GM23338 (cell line): ENCODE data around the gene SMIM44. TPM values are rescaled to one million over a fixed set of nuclear protein-coding genes. Genes with fewer than 3 reads are reported as not detected.

Experiments
- ATAC-seq: fragments of 200-7000 bp; cut with Tn5 transposase; 3 replicates; pipeline ENCODE4 v1.9.1; 2020
- DNase-seq: peaks from one replicate; pipeline ENCODE4 v3.0.0-alpha.2; 2015; ENCODE audit warnings: low spot score
- H2AFZ ChIP-seq: fragments of 200-600 bp; sonication (generic); 2 replicates; pipeline ENCODE4 v1.8.0; 2016; ENCODE audit warnings: antibody characterized with exemption, mild to moderate bottlenecking, moderate library complexity
- H3F3A ChIP-seq: fragments of 200-600 bp; sonication (generic); replicated peaks from 2 replicates; pipeline ENCODE4 v1.8.0; 2017; ENCODE audit warnings: antibody characterized with exemption, mixed run types, low read depth
- H3K27ac ChIP-seq: fragments of 200-600 bp; sonication (generic); 2 replicates; pipeline ENCODE4 v1.6.1; 2016; ENCODE audit warnings: low read depth
- H3K27me3 ChIP-seq: fragments of 200-600 bp; sonication (generic); 2 replicates; pipeline ENCODE4 v1.8.0; 2016; ENCODE audit warnings: mild to moderate bottlenecking, mixed run types, moderate library complexity; ENCODE audit not compliant: insufficient read depth
- H3K36me3 ChIP-seq: fragments of 200-600 bp; sonication (generic); 2 replicates; pipeline ENCODE4 v1.8.0; 2016; ENCODE audit warnings: mild to moderate bottlenecking; ENCODE audit not compliant: insufficient read depth
- H3K4me1 ChIP-seq: fragments of 200-600 bp; sonication (generic); 2 replicates; pipeline ENCODE4 v1.8.0; 2016; ENCODE audit warnings: mild to moderate bottlenecking, moderate library complexity; ENCODE audit not compliant: insufficient read depth
- H3K4me2 ChIP-seq: fragments of 200-600 bp; sonication (generic); 2 replicates; pipeline ENCODE4 v1.7.1; 2017; ENCODE audit warnings: mixed run types
- H3K4me3 ChIP-seq: fragments of 200-600 bp; sonication (generic); 2 replicates; pipeline ENCODE4 v1.6.1; 2016; ENCODE audit warnings: mixed run types
- H3K79me2 ChIP-seq: fragments of 200-600 bp; sonication (generic); replicated peaks from 2 replicates; pipeline ENCODE4 v1.8.0; 2017; ENCODE audit warnings: mild to moderate bottlenecking; ENCODE audit not compliant: insufficient read depth
- H3K9me2 ChIP-seq: fragments of 200-600 bp; sonication (generic); 2 replicates; pipeline ENCODE4 v1.8.0; 2017; ENCODE audit not compliant: insufficient read depth
- H4K20me1 ChIP-seq: fragments of 200-600 bp; sonication (generic); replicated peaks from 2 replicates; pipeline ENCODE4 v1.8.0; 2017; ENCODE audit warnings: mild to moderate bottlenecking; ENCODE audit not compliant: insufficient read depth
- H3K27ac Mint-ChIP-seq: 2 replicates; pipeline ENCODE4 v1.8.0; 2020; ENCODE audit warnings: inconsistent platforms, mild to moderate bottlenecking, moderate library complexity, mixed read lengths
- H3K27me3 Mint-ChIP-seq: 3 replicates; pipeline ENCODE4 v1.8.0; 2022; ENCODE audit warnings: low read depth, mild to moderate bottlenecking, moderate library complexity, mixed read lengths, inconsistent platforms; ENCODE audit not compliant: insufficient read depth, poor library complexity
- H3K36me3 Mint-ChIP-seq: 3 replicates; pipeline ENCODE4 v1.8.0; 2021; ENCODE audit warnings: low read depth, mild to moderate bottlenecking, inconsistent platforms, moderate library complexity, mixed read lengths
- H3K4me1 Mint-ChIP-seq: 3 replicates; pipeline ENCODE4 v1.8.0; 2020; ENCODE audit warnings: mild to moderate bottlenecking, inconsistent platforms, mixed read lengths
- H3K4me3 Mint-ChIP-seq: 3 replicates; pipeline ENCODE4 v1.8.0; 2021; ENCODE audit warnings: moderate library complexity, mild to moderate bottlenecking, inconsistent platforms, mixed read lengths
- H3K9me3 Mint-ChIP-seq: 3 replicates; pipeline ENCODE4 v1.8.0; 2020; ENCODE audit warnings: moderate library complexity, mild to moderate bottlenecking, inconsistent platforms, mixed read lengths
- CREB1 ChIP-seq: fragments of 250-450 bp; sonication (Bioruptor Pico); IDR thresholded peaks from 2 replicates; pipeline ENCODE4 v1.5.0; 2020; ENCODE audit warnings: low read depth, mild to moderate bottlenecking, moderate library complexity
- EZH2 ChIP-seq: fragments of 200-600 bp; sonication (generic); IDR thresholded peaks from one replicate; pipeline ENCODE4 v1.8.0; 2017; ENCODE audit warnings: antibody characterized with exemption, mild to moderate bottlenecking, low read depth; ENCODE audit not compliant: unreplicated experiment
- EZH2phosphoT487 ChIP-seq: fragments of 200-600 bp; sonication (generic); IDR thresholded peaks from one replicate; pipeline ENCODE4 v1.8.1; 2018; ENCODE audit warnings: antibody characterized with exemption; ENCODE audit not compliant: unreplicated experiment
- JUNB ChIP-seq: IDR thresholded peaks from one replicate; pipeline ENCODE4 v1.6.1; 2016; ENCODE audit warnings: antibody characterized with exemption; ENCODE audit not compliant: unreplicated experiment
- NANOG ChIP-seq: IDR thresholded peaks from 2 replicates; pipeline ENCODE4 v1.6.1; 2016; ENCODE audit warnings: antibody characterized with exemption, borderline replicate concordance
- POLR2AphosphoS5 ChIP-seq: IDR thresholded peaks from 2 replicates; pipeline ENCODE4 v1.6.1; 2016; ENCODE audit warnings: antibody characterized with exemption, low read depth
- STAT1 ChIP-seq: IDR thresholded peaks from one replicate; pipeline ENCODE4 v1.6.1; 2016; ENCODE audit warnings: antibody characterized with exemption; ENCODE audit not compliant: unreplicated experiment
- ZNF114 ChIP-seq: fragments of 250-450 bp; sonication (Bioruptor Pico); IDR thresholded peaks from 2 replicates; pipeline ENCODE4 v1.5.0; 2020; ENCODE audit warnings: mild to moderate bottlenecking, moderate library complexity
- ZNF331 ChIP-seq: fragments of 250-450 bp; sonication (Bioruptor Pico); IDR thresholded peaks from 2 replicates; pipeline ENCODE4 v1.5.0; 2020; ENCODE audit warnings: low read depth, mild to moderate bottlenecking, moderate library complexity
- polyA plus RNA-seq: library from polyadenylated mRNA; unstranded; fragments of >200 nt; fragmentation: Nextera tagmentation; extraction: Ambion mirVana; gene quantifications from 2 replicates; pipeline ENCODE4 v1.2.1, GENCODE V29; 2016
- total RNA-seq: library from RNA; depleted of rRNA; stranded (reverse); fragments of >200 nt; shearing (Covaris generic); gene quantifications from 2 replicates; pipeline ENCODE4 v1.2.3, GENCODE V29; 2014
- TF ChIP-seq, protein P1 (sequence below), 2 experiments: fragments of 200-600 bp in 1 of 2; sonication (generic) in 1 of 2; conservative IDR thresholded peaks; 2 replicates each; pipeline versions ENCODE4 v1.5.1 to v1.6.1; 2016 to 2017; ENCODE audit warnings: antibody characterized with exemption in 2 of 2, low read depth in 2 of 2, mild to moderate bottlenecking in 2 of 2, moderate library complexity in 1 of 2
- TF ChIP-seq, protein P2 (sequence below): fragments of 250-450 bp; sonication (Bioruptor Pico); IDR thresholded peaks from 2 replicates; pipeline ENCODE4 v1.5.0; 2020; ENCODE audit warnings: mild to moderate bottlenecking, moderate library complexity
- TF ChIP-seq, protein P3 (sequence below): IDR thresholded peaks from 2 replicates; pipeline ENCODE4 v1.6.1; 2016; ENCODE audit warnings: antibody characterized with exemption
- TF ChIP-seq, protein P4 (sequence below): IDR thresholded peaks from one replicate; pipeline ENCODE4 v1.6.1; 2018; ENCODE audit warnings: antibody characterized with exemption; ENCODE audit not compliant: unreplicated experiment

The SMIM44 gene
- total and polyA plus RNA-seq, 2 experiments from 2014 or later, result not detected

DNA sequence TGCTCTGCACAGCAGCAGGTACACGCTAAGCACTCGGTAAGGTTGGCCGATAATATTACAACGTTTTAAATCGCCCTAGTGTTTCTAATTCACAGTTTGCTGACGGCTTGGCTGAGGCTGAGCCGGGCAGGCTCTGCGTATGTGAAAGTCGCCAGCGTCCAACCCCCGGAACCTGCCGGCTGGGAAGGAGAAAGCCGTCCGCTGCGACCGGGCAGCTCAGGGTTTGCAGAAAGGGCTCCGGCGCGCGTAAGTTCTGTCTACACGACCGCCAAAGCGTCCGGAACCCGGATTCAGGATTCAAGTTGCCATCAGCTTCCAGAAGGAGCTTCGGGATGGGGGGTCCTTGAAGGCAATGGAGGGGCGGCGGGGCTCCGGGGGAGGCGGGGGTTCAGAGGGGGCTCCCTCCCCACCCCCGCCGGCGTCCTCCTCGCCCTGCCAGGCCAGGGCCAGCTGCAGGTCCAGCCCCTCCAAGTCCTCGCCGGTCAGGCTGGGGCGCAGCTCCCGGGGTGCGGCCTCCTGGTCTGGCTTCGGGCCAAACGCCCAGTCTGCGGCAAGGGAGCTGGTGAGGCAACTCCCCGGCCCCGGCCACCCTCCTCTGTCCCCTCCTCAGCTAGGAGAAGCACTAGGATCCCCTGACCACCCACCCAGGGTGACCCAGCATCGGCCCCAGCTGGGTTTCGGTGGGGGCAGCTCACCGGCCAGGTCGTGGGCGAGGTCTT, 575 bp downstream of the SMIM44 start:
- Histone ChIP-seq H3K27ac (no peak overlapping the region), H3K27me3 (no peaks in the 10 kb centered on the region), H3K79me2 (no peaks in the 10 kb centered on the region), H3K4me2 (no peak overlapping the region), H3K4me1 (peaks cover 11% of the 10 kb centered on the region; the same call in 1 of the 2 replicates), H3K36me3 (no peaks in the 10 kb centered on the region), H3K9me2 (no peaks in the 10 kb centered on the region), H4K20me1 (0 out of 2 replicates have a peak, but pooled peaks cover 3% of the 10 kb centered on the region), H3F3A (0 out of 2 replicates have a peak, but pooled peaks cover 4% of the 10 kb centered on the region), H2AFZ (no peak overlapping the region), H3K4me3 (no peak overlapping the region)
- ATAC-seq, result no peak
- TF ChIP-seq JUNB (no peak), ZNF114 (CRISPR knock-in tag) (no peak), EZH2phosphoT487 (no peak), POLR2AphosphoS5 (no peak), STAT1 (no peak), NANOG (no peak), ZNF331 (CRISPR knock-in tag) (no peak), EZH2 (no peak), CREB1 (no peak)
- TF ChIP-seq, protein P1, sequence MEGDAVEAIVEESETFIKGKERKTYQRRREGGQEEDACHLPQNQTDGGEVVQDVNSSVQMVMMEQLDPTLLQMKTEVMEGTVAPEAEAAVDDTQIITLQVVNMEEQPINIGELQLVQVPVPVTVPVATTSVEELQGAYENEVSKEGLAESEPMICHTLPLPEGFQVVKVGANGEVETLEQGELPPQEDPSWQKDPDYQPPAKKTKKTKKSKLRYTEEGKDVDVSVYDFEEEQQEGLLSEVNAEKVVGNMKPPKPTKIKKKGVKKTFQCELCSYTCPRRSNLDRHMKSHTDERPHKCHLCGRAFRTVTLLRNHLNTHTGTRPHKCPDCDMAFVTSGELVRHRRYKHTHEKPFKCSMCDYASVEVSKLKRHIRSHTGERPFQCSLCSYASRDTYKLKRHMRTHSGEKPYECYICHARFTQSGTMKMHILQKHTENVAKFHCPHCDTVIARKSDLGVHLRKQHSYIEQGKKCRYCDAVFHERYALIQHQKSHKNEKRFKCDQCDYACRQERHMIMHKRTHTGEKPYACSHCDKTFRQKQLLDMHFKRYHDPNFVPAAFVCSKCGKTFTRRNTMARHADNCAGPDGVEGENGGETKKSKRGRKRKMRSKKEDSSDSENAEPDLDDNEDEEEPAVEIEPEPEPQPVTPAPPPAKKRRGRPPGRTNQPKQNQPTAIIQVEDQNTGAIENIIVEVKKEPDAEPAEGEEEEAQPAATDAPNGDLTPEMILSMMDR (conservative IDR thresholded peaks at IDR 0.05; ENCODE audit: low read depth in 2 of 2), result no peak
- TF ChIP-seq, protein P2, sequence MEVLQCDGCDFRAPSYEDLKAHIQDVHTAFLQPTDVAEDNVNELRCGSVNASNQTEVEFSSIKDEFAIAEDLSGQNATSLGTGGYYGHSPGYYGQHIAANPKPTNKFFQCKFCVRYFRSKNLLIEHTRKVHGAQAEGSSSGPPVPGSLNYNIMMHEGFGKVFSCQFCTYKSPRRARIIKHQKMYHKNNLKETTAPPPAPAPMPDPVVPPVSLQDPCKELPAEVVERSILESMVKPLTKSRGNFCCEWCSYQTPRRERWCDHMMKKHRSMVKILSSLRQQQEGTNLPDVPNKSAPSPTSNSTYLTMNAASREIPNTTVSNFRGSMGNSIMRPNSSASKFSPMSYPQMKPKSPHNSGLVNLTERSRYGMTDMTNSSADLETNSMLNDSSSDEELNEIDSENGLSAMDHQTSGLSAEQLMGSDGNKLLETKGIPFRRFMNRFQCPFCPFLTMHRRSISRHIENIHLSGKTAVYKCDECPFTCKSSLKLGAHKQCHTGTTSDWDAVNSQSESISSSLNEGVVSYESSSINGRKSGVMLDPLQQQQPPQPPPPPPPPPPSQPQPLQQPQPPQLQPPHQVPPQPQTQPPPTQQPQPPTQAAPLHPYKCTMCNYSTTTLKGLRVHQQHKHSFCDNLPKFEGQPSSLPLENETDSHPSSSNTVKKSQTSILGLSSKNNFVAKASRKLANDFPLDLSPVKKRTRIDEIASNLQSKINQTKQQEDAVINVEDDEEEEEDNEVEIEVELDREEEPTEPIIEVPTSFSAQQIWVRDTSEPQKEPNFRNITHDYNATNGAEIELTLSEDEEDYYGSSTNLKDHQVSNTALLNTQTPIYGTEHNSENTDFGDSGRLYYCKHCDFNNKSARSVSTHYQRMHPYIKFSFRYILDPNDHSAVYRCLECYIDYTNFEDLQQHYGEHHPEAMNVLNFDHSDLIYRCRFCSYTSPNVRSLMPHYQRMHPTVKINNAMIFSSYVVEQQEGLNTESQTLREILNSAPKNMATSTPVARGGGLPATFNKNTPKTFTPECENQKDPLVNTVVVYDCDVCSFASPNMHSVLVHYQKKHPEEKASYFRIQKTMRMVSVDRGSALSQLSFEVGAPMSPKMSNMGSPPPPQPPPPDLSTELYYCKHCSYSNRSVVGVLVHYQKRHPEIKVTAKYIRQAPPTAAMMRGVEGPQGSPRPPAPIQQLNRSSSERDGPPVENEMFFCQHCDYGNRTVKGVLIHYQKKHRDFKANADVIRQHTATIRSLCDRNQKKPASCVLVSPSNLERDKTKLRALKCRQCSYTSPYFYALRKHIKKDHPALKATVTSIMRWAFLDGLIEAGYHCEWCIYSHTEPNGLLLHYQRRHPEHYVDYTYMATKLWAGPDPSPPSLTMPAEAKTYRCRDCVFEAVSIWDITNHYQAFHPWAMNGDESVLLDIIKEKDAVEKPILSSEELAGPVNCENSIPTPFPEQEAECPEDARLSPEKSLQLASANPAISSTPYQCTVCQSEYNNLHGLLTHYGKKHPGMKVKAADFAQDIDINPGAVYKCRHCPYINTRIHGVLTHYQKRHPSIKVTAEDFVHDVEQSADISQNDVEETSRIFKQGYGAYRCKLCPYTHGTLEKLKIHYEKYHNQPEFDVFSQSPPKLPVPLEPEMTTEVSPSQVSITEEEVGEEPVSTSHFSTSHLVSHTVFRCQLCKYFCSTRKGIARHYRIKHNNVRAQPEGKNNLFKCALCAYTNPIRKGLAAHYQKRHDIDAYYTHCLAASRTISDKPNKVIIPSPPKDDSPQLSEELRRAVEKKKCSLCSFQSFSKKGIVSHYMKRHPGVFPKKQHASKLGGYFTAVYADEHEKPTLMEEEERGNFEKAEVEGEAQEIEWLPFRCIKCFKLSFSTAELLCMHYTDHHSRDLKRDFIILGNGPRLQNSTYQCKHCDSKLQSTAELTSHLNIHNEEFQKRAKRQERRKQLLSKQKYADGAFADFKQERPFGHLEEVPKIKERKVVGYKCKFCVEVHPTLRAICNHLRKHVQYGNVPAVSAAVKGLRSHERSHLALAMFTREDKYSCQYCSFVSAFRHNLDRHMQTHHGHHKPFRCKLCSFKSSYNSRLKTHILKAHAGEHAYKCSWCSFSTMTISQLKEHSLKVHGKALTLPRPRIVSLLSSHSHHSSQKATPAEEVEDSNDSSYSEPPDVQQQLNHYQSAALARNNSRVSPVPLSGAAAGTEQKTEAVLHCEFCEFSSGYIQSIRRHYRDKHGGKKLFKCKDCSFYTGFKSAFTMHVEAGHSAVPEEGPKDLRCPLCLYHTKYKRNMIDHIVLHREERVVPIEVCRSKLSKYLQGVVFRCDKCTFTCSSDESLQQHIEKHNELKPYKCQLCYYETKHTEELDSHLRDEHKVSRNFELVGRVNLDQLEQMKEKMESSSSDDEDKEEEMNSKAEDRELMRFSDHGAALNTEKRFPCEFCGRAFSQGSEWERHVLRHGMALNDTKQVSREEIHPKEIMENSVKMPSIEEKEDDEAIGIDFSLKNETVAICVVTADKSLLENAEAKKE (CRISPR knock-in tag), result no peak
- TF ChIP-seq, protein P3, sequence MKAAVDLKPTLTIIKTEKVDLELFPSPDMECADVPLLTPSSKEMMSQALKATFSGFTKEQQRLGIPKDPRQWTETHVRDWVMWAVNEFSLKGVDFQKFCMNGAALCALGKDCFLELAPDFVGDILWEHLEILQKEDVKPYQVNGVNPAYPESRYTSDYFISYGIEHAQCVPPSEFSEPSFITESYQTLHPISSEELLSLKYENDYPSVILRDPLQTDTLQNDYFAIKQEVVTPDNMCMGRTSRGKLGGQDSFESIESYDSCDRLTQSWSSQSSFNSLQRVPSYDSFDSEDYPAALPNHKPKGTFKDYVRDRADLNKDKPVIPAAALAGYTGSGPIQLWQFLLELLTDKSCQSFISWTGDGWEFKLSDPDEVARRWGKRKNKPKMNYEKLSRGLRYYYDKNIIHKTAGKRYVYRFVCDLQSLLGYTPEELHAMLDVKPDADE, result no peak
- TF ChIP-seq, protein P4, sequence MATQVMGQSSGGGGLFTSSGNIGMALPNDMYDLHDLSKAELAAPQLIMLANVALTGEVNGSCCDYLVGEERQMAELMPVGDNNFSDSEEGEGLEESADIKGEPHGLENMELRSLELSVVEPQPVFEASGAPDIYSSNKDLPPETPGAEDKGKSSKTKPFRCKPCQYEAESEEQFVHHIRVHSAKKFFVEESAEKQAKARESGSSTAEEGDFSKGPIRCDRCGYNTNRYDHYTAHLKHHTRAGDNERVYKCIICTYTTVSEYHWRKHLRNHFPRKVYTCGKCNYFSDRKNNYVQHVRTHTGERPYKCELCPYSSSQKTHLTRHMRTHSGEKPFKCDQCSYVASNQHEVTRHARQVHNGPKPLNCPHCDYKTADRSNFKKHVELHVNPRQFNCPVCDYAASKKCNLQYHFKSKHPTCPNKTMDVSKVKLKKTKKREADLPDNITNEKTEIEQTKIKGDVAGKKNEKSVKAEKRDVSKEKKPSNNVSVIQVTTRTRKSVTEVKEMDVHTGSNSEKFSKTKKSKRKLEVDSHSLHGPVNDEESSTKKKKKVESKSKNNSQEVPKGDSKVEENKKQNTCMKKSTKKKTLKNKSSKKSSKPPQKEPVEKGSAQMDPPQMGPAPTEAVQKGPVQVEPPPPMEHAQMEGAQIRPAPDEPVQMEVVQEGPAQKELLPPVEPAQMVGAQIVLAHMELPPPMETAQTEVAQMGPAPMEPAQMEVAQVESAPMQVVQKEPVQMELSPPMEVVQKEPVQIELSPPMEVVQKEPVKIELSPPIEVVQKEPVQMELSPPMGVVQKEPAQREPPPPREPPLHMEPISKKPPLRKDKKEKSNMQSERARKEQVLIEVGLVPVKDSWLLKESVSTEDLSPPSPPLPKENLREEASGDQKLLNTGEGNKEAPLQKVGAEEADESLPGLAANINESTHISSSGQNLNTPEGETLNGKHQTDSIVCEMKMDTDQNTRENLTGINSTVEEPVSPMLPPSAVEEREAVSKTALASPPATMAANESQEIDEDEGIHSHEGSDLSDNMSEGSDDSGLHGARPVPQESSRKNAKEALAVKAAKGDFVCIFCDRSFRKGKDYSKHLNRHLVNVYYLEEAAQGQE, result no peak
- no peaks in the 10 kb centered on the region; the same call in 2 of the 3 replicates for H3K9me3 Mint-ChIP-seq
- peaks cover 25% of the 10 kb centered on the region for H3K27me3 Mint-ChIP-seq
- H3K4me3 Mint-ChIP-seq, result no peak overlapping the region
- H3K4me1 Mint-ChIP-seq, result peaks cover 9% of the 10 kb centered on the region; the same call in 2 of the 3 replicates
- H3K27ac Mint-ChIP-seq, result no peak overlapping the region
- no peak for DNase-seq
- H3K36me3 Mint-ChIP-seq, result peaks cover 4% of the 10 kb centered on the region; the same call in 1 of the 3 replicates
